Heart right ventricle (tissue), 16 donors: ENCODE measurements around the gene CCDC184. TPM values are rescaled to one million over a fixed set of nuclear protein-coding genes. Genes with fewer than 3 reads are reported as not detected.

Source experiments
- ATAC-seq, 8 donors: fragments of 200-7000 bp; cut with Tn5 transposase; one replicate each; pipeline ENCODE4 v1.9.1; 2020; ENCODE audit warnings: mild to moderate bottlenecking in 8 of 8, moderate library complexity in 8 of 8, moderate number of reproducible peaks in 1 of 8
- DNase-seq, 2 donors: peaks; one replicate each; pipeline ENCODE4 v3.0.0-alpha.2; 2020
- H3K27ac ChIP-seq, 10 donors: fragments of 200-600 bp; sonication (generic) in 2 of 10; one replicate each; pipeline versions ENCODE4 v1.5.0 to v1.8.0; 2020 to 2022; ENCODE audit warnings: mild to moderate bottlenecking in 3 of 10
- H3K27me3 ChIP-seq, 7 donors: fragments of 200-600 bp; one replicate each; pipeline ENCODE4 v1.8.0; 2021 to 2022; ENCODE audit warnings: mild to moderate bottlenecking in 2 of 7
- H3K36me3 ChIP-seq, 9 donors: fragments of 200-600 bp; sonication (generic) in 1 of 9; one replicate each; pipeline versions ENCODE4 v1.5.0 to v1.8.0; 2020 to 2022; ENCODE audit warnings: mild to moderate bottlenecking in 2 of 9
- H3K4me1 ChIP-seq, 9 donors: fragments of 200-600 bp; sonication (generic) in 1 of 9; one replicate each; pipeline versions ENCODE4 v1.5.0 to v1.8.0; 2020 to 2022; ENCODE audit warnings: mild to moderate bottlenecking in 4 of 9
- H3K4me3 ChIP-seq, 10 donors: fragments of 200-600 bp; sonication (generic) in 2 of 10; one replicate each; pipeline versions ENCODE4 v1.5.0 to v1.8.0; 2020 to 2022; ENCODE audit warnings: mild to moderate bottlenecking in 7 of 10, moderate library complexity in 2 of 10
- H3K9me3 ChIP-seq, 11 donors: fragments of 200-600 bp in 10 of 11; sonication (generic) in 2 of 11; one replicate each; pipeline versions ENCODE4 v1.5.0 to v1.8.0; 2013 to 2022; ENCODE audit warnings: mild to moderate bottlenecking in 2 of 11, control low read depth in 1 of 11, moderate library complexity in 1 of 11
- WGBS, 2 donors: extraction: QIAGEN DNeasy Blood & Tissue Kit; methylation state at CpG; one replicate each; pipeline ENCODE4 v1.1.7; 2013; ENCODE audit warnings: inconsistent platforms in 1 of 2; 5-methylcytosine and 5-hydroxymethylcytosine counted together
- intact Hi-C, 10 donors: fragments of 100-400 bp; cut with DNase I; formaldehyde crosslinking; loops; one replicate each; pipeline versions ENCODE4 v1.11.1 to v1.14.2; 2022
- polyA plus RNA-seq, 2 donors: library from polyadenylated mRNA; stranded (reverse); fragments of 200-250 nt; gene quantifications; one replicate each; pipeline ENCODE4 v1.2.3, GENCODE V29; 2013
- total RNA-seq, 10 donors: library from RNA; stranded (reverse); fragmentation: NEBNext Ultra II Directional in 3 of 10; extraction: Animal tissue kit (Norgen Biotek cat#: 25700) in 3 of 10; gene quantifications; one replicate each; pipeline versions ENCODE4 v1.2.1 to v1.2.4, GENCODE V29; 2021 to 2023
- TF ChIP-seq, protein P1 (sequence below), 9 donors: fragments of 200-600 bp; sonication (generic) in 2 of 9; IDR thresholded peaks; one replicate each; pipeline versions ENCODE4 v1.5.0 to v1.8.0; 2021 to 2022; ENCODE audit warnings: antibody characterized with exemption in 9 of 9, mild to moderate bottlenecking in 5 of 9, moderate library complexity in 1 of 9
- donor health status: Arrhythmogenic right ventricular cardiomyopathy.
- donor health status: ischemic (EF 13 %, LVEDD 7.1; RV severe dilation, severe dysfunction).
- donor health status: healthy with polysubstance abuse.
- donor health status: DM: no; HTN: yes; CAD: no.
- donor health status: DM: no; HTN: no; CAD: no.
- donor health status: ischemic (EF 25% LVEDD 6.9; RV normal size, moderate dysfunction).
- donor health status: ischemic (EF 25% LVEDD 5.7; RV mildly dilated, moderate dysfunction).
- donor health status: healthy.
- donor health status: DM: yes; HTN: yes; CAD: no.
- donor health status: Ischemic cardiomyopathy.
- donor health status: ischemic (EF 35%, LVEDD 5.7; RV mildly dilated, moderate dysfunction).
- donor health status: nonischemic (EF 11% LVEDD 7.7; RV severe dilation, severe dysfunction).
- donor health status: DM: yes; HTN: yes; CAD: no.
- donor health status: PGD.
- donor health status: ischemic (EF 29% LVEDD 5.4; RV normal size, mild dysfunction).
- donor health status: nonischemic (EF 23%, LVEDD 6.1; RV moderate dilation, normal function).

Gene CCDC184
- total and polyA plus RNA-seq, 12 donors = 0.11 to 1.5 (median 0.49) TPM

- no peak for ATAC-seq
- Histone ChIP-seq H3K36me3 (no peaks in the 10 kb centered on the region), H3K27ac (no peak overlapping the region), H3K9me3 (no peaks in the 10 kb centered on the region), H3K4me1 (no peaks in the 10 kb centered on the region), H3K27me3 (peaks cover 0 to 23% (median 0%) of the 10 kb centered on the region in 7 donors), H3K4me3 (no peak overlapping the region)
- intact Hi-C loops = loop anchor here in 5 of 10 donors (5.0 to 10.0 kb wide), 4 partner anchors 67 to 264 kb away; partner anchors contain the start of genes TMEM106C (in 2 of the 5) and VDR (in 1 of the 5)
- WGBS, 2 donors = 86 to 88% methylated on average over 19 of the region's 19 CpGs
- TF ChIP-seq, protein P1, sequence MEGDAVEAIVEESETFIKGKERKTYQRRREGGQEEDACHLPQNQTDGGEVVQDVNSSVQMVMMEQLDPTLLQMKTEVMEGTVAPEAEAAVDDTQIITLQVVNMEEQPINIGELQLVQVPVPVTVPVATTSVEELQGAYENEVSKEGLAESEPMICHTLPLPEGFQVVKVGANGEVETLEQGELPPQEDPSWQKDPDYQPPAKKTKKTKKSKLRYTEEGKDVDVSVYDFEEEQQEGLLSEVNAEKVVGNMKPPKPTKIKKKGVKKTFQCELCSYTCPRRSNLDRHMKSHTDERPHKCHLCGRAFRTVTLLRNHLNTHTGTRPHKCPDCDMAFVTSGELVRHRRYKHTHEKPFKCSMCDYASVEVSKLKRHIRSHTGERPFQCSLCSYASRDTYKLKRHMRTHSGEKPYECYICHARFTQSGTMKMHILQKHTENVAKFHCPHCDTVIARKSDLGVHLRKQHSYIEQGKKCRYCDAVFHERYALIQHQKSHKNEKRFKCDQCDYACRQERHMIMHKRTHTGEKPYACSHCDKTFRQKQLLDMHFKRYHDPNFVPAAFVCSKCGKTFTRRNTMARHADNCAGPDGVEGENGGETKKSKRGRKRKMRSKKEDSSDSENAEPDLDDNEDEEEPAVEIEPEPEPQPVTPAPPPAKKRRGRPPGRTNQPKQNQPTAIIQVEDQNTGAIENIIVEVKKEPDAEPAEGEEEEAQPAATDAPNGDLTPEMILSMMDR (IDR thresholded peaks at IDR 0.05) = no peak
- DNase-seq = no peak
Observed at GRCh38 chr12:48169011-48169410, 14.4 kb upstream of the CCDC184 start.

DNA sequence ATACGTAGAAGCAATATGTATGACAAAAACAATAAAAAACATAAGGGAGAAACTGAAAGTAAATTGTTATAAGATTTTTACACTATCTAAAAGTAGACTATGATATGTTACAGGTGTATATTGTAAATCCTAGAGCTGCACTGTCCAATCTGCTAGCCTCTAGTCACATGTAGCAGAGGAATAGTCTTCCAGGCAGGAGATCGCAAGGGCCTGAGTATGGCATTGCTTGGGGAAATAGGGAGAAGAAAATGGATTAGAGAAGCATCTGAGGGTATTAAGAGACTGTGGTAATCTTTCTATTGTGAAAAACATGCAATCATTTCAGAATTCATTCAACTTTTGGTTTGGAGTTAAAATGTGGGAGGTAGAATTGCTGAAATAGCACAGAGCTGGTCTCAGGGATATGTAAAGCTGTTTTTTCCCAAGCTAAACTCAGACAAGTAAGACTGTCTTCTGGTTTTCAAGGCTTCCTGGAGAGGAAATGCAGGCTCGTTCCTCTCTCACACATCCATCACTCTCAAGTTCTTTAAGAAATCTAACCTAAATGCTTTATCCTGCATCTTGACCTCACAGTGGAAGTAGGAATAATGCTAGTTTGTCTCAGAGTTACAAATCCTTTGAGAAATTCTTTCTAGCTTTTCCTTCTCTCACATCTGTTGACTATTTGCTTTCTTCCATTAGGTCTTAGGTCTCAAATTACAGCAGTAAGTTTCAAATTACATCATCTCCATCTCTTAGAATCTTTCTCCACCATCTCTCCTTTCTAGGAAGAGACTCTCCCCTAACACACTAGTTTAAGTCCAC lies 7.6 kb upstream of the CCDC184 start:
- intact Hi-C loops = no loop called here
- DNase-seq (no peak), ATAC-seq (no peak)
- Histone ChIP-seq H3K4me3 (no peak overlapping the region), H3K36me3 (no peaks in the 10 kb centered on the region), H3K27ac (no peak overlapping the region), H3K9me3 (no peaks in the 10 kb centered on the region), H3K4me1 (no peaks in the 10 kb centered on the region), H3K27me3 (peaks cover 0 to 56% (median 47%) of the 10 kb centered on the region in 7 donors)
- WGBS, 2 donors = 60 to 68% methylated on average over 3 of the region's 3 CpGs
- TF ChIP-seq, protein P1 (IDR thresholded peaks at IDR 0.05) = no peak

DNA sequence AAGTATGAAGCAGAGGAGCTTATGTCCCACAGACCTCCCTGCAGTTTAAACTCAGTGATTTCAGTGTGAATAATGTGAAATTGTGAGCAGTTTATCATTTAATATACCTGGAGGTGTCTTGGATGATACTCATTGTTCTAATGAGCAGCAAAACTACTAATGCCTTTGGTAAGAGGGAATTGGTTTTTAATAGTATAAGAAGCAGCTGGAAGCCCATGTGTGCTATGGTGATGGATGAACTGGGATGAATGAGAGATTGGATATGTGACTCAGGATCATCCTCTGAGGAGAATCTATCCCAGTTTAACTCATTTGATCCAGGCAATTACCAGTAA lies 7.1 kb upstream of the CCDC184 start:
- Histone ChIP-seq H3K36me3 (no peaks in the 10 kb centered on the region), H3K27me3 (peaks cover 0 to 62% (median 53%) of the 10 kb centered on the region in 7 donors), H3K27ac (no peak overlapping the region), H3K4me1 (no peaks in the 10 kb centered on the region), H3K4me3 (no peak overlapping the region), H3K9me3 (no peaks in the 10 kb centered on the region)
- no peak for ATAC-seq
- intact Hi-C loops = no loop called here
- TF ChIP-seq, protein P1 (IDR thresholded peaks at IDR 0.05) = no peak
- DNase-seq = no peak

GRCh38 chr12:48177982-48178381 lies 5.5 kb upstream of the CCDC184 start:
- peaks cover 0 to 78% (median 57%) of the 10 kb centered on the region in 7 donors for H3K27me3 ChIP-seq
- no peaks in the 10 kb centered on the region for H3K36me3 ChIP-seq
- TF ChIP-seq, protein P1 (IDR thresholded peaks at IDR 0.05) = no peak
- ATAC-seq = no peak
- H3K9me3 ChIP-seq = no peaks in the 10 kb centered on the region
- no peak overlapping the region for H3K27ac ChIP-seq
- peaks cover 0 to 11% (median 7%) of the 10 kb centered on the region in 9 donors for H3K4me1 ChIP-seq
- no peak for DNase-seq
- intact Hi-C loops = no loop called here
- 60 to 65% methylated on average over 4 of the region's 4 CpGs for WGBS, 2 donors
- no peak overlapping the region for H3K4me3 ChIP-seq
